ENCODE data around the gene MRRF.
"Not testable (repeated sequence)": the region's sequence is repeated elsewhere in the genome, so short reads cannot be mapped to it uniquely, and the experiment has no call there.

The MRRF gene

DNA sequence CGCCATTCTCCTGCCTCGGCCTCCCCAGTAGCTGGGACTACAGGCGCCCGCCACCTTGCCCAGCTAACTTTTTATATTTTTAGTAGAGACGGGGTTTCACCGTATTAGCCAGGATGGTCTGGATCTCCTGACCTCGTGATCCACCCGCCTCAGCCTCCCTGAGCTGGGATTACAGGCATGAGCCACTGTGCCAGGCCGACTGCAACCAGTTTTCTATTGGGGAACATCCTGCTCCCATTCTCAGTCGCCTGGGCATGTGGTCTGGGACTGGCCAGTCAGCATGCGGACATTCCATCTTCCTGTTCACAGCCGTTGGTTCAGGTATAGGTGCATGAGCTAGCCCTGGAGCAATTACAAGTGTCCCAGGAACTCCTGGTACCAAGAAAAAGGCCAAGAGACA lies 98.4 kb downstream of the MRRF start:
- not testable (repeated sequence) for DNase-seq

- DNase-seq: no peak
These were observed 99.6 kb downstream of the MRRF start for GRCh38 chr9:122364117-122364782.

- no peak for DNase-seq
These were observed 100.1 kb downstream of the MRRF start for GRCh38 chr9:122364783-122365150.

DNA sequence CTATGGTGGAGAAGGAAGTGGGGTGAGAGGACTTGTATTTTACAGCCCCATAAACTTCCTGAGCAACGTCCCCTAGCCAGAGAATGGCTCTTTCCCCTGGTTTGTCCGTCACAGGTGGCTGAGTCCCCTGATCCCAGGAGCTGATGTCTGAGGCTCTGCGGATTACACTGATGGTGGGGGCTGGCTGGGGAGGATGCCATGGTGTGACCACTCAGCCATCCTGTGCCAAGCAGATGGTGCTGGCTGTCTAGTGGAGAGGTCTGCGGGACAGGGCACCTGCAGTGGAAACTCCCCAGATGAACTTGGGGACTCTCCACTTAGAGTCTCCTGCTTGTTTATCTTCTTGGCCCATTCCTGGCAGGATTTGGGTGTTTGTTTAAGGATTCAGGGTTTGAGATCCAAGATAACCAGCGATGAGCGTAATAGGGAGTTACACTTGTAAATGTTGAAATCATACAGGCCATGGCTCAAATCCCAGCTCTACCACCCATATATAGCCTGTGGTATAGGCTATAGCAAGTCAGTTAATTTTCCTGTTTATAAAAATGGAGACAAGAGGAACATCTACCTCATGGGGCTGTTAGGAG lies 101.5 kb downstream of the MRRF start:
- DNase-seq: no peak

DNA sequence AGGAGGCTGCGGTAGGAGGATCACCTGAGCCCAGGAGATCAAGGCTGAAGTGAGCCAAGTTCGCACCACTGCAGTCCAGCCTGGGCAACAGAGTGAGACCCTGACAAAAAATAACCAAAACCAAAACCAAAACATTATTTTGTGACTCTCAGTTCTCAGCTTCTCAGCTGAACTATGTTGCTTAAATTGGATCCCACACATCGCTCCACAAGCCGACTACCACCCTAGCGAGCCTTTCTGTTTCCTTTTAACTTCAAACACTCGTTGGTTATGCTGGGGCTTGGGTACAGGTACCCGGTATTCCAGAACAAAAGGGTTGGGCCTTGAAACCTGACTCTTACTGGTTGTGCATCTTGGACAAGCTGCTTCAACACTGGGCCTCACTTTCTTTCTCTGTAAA lies 102.4 kb downstream of the MRRF start:
- no peak for DNase-seq

DNA sequence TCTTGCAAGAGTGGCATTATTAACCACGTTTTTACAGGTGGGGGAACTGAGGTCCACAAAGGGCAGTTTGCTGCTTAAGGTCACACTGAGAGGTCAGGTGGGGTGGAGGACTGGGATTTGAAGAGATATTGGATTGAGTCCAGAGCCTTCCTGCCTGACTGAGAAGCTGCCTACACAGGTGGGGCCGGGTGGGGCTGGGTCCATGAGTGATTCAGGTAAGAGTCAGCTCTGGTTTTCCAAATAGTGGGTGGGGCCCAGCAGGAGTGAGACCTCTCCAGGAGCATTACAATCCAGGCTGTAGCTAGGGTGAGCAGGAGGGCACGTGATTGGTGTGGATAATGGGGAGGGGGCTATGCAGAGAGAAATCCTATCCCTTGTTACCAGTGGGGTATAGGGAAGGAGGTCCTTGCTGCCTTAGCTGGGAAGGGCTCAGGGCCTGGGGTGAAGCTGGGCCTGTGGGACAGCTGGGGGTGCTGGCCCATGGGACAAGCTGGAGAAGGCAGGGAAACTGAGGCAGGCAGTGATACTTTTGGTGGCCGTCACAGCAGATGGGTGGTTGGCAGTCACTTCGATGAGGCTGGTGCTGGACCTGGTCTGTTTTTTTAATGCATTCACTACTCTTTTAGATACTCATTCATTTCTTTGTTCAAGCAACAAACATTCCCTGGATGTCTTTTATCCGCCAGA lies 103.2 kb downstream of the MRRF start:
- no peak for DNase-seq

- no peak for DNase-seq
These were observed 104.0 kb downstream of the MRRF start for GRCh38 chr9:122368642-122369041.

- DNase-seq: no peak
These were observed 105.6 kb downstream of the MRRF start for GRCh38 chr9:122370303-122370702.

DNA sequence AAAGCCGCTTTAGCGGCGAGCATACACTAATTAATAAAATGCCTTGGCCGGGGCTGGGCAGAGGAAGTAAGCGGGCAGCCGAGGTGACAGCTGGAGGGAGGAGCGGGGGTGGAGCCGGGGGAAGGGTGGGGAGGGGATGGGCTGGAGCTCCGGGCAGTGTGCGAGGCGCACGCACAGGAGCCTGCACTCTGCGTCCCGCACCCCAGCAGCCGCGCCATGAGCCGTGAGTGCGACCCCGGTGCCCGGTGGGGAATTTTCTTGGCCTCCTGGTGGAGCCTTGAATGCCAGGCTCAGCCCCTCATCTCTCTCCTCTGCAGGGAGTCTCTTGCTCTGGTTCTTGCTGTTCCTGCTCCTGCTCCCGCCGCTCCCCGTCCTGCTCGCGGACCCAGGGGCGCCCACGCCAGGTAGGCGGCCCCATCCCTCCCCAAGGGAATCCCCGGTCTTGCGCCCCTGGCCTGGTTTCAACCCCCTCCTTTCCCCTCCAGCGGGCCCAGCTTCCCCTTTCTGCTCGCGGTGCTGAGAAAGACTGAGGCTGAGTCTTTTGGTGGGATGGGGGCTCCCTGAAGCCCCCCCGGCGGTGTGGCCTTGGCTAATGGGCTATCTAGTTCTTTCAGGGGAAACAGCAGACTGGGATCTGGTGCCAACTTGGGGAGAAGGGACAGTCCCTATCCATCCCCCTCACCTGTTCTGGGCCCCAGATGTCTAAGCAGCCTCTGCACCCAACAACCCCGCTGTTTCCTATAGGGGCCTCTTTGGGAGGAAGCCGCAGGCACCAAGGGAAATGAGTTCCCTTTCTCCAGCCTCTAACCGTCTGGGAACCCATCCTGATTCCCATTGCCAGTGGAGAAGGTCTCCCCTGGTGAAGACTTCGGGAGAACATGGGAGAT lies 106.4 kb downstream of the MRRF start, which contains the start of gene PTGS1:
Gene PTGS1, plus strand, starts transcription at position 156 of the 887 bp plus-strand sequence. Its CDS starts 61 bp downstream, at position 217.
- DNase-seq: no peak

GRCh38 chr9:122371846-122372245 lies 107.2 kb downstream of the MRRF start:
- no peak for DNase-seq

- DNase-seq: no peak
These were observed 108.5 kb downstream of the MRRF start for GRCh38 chr9:122372856-122373845.

- DNase-seq: no peak
These were observed 110.3 kb downstream of the MRRF start for GRCh38 chr9:122374885-122375420.

DNA sequence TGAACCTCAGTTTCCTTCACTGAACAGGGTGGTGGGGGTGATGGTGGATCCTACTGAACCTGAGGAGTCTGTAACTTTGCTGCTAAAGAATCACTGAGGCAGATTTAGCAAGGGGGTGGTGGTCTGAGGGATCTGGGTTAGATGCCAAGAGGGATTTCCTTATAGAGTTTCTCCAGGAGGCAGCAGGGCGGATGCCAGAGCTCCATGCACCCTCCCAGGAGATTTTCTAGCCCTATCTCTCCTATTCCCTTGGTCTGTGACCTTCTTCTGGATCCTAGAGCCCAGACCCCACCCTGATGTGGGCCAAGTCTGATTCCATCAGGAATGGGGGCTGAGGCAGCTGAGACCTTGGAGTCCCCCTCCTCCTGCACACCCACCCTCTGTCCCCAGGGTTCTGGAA lies 112.1 kb downstream of the MRRF start:
- no peak for DNase-seq

DNA sequence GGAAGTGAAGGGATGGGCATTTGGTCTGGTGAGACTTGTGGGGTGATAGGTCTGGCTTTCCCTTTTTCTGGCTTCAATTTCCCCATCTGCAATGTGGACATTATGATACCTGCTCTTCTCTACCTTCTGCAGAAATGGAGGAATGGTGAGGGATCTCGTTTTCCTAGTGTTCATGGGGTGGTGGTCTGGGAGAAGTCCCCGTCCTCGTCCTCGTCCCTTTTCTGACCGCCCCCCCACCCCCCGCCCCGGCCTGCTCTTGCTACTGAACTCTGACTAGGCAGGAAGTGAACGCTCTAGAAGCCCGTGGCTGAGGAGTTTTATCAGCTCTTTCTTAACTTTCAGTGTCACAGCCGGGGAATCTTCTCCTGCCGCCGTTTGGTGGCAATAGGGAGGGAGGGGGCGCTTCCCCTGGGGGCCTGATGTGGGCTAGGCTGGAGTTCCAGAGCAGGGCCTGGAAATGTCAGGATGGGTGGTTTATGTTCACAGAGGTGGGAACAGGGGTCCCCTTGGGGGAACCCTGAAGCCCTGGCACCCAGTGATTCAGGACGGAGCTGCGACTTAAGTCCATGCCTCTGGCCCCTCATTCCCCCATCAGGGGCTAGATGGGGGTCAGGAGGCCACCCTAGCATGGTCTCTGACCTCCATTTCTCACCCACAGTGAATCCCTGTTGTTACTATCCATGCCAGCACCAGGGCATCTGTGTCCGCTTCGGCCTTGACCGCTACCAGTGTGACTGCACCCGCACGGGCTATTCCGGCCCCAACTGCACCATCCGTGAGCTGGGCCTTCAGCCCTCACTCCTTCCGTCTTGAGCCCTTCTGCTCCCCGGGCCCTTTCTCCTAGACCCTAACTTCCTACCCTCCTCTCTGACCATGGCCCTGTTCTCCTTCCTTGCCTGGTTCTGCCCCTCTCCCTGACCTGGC lies 112.8 kb downstream of the MRRF start:
- DNase-seq: no peak

DNA sequence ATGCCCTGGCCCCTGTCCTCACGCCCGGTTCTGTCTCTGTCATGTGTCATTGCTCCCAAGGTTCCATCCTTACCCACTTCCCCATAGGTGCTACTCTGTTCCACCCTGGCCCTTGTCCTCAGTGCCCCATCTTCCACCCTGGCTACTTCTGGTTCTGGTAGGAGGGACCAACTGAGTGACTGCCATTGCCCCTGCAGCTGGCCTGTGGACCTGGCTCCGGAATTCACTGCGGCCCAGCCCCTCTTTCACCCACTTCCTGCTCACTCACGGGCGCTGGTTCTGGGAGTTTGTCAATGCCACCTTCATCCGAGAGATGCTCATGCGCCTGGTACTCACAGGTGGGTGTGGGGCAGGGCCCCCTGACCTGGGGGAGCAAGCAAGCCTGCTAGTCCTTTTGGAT lies 113.6 kb downstream of the MRRF start:
- DNase-seq: no peak

DNA sequence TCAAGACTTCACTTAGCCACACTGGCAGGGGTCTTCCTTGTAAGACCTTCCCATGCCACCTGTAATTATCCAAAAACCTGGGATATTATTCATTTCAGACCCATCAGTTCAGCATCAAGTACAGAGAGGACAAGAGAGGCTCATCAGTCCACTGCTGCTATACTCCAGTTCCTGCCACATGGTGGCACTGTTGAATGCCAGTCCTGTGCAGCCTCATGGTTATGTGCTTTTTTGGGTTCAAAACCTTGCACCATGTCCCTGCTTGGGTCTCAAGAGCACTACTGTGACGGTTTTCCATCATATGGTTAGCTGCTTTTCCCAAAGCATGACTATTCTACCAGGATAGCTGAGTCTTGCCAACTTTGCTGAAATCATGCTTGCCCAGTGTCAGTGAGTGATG lies 114.7 kb downstream of the MRRF start:
- DNase-seq: no peak

DNA sequence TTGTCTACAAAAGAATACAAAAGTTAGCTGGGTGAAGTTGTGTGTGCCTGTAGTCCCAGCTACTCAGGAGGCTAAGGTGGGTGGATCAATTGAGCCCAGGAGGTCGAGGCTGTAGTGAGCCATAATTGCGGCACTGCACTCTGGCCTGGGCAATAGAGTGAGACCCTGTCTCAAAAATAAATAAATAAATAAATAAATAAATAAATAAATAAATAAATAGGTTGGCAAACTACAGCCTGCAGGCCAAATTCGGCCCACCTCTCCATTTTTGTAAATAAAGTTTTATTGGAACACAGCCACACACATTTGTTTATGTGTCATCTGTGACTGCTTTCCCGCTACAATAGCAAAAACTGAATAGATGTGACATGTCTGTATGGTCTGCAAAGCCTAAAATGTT lies 115.6 kb downstream of the MRRF start:
- DNase-seq: no peak
